ENCODE data around the gene SLC37A2. TPM values are rescaled to one million over a fixed set of nuclear protein-coding genes. Genes with fewer than 3 reads are reported as not detected.

The SLC37A2 gene
- total RNA-seq, 2 donors from 2014 or later, result 1.0 to 1.3 TPM

GRCh38 chr11:125100136-125100535 lies 37.0 kb downstream of the SLC37A2 start:
- no peak for DNase-seq
- Mint-ChIP-seq H3K4me3 (no peak overlapping the region), H3K4me1 (no peaks in the 10 kb centered on the region), H3K27me3 (ENCODE audit: insufficient read depth) (no peaks in the 10 kb centered on the region), H3K36me3 (ENCODE audit: low read depth) (peaks cover 48% of the 10 kb centered on the region), H3K27ac (no peak overlapping the region), H3K9me3 (peaks cover 8% of the 10 kb centered on the region)
- 82 to 100% methylated on average over 1 of the region's 2 CpGs for WGBS, 2 experiments (ENCODE audit: insufficient coverage in 1 of 2, insufficient read length in 1 of 2)
- Histone ChIP-seq H3K4me3 (ENCODE audit: low read length) (no peak overlapping the region), H3K36me3 (ENCODE audit: control insufficient read depth, insufficient read depth, low read length) (peaks cover 27% of the 10 kb centered on the region), H3K27ac (ENCODE audit: low read depth, low read length) (no peak overlapping the region), H3K27me3 (ENCODE audit: control insufficient read depth, insufficient read depth, low read length, poor library complexity, severe bottlenecking) (no peaks in the 10 kb centered on the region), H3K9me3 (ENCODE audit: control insufficient read depth, low read length) (no peaks in the 10 kb centered on the region), H3K4me1 (ENCODE audit: control insufficient read depth, insufficient read depth, low read length) (no peaks in the 10 kb centered on the region), H3K9ac (ENCODE audit: extremely low read depth, low read length, poor library complexity, severe bottlenecking) (no peak overlapping the region)
- no peak for TF ChIP-seq CTCF (conservative IDR thresholded peaks at IDR 0.05)

- Mint-ChIP-seq H3K27me3 (ENCODE audit: insufficient read depth) (no peaks in the 10 kb centered on the region), H3K4me3 (no peak overlapping the region), H3K27ac (no peak overlapping the region), H3K4me1 (no peaks in the 10 kb centered on the region), H3K9me3 (peaks cover 14% of the 10 kb centered on the region), H3K36me3 (ENCODE audit: low read depth) (peaks cover 46% of the 10 kb centered on the region)
- Histone ChIP-seq H3K4me3 (ENCODE audit: low read length) (no peak overlapping the region), H3K27ac (ENCODE audit: low read depth, low read length) (no peak overlapping the region), H3K27me3 (ENCODE audit: control insufficient read depth, insufficient read depth, low read length, poor library complexity, severe bottlenecking) (no peaks in the 10 kb centered on the region), H3K9me3 (ENCODE audit: control insufficient read depth, low read length) (peaks cover 4% of the 10 kb centered on the region), H3K4me1 (ENCODE audit: control insufficient read depth, insufficient read depth, low read length) (no peaks in the 10 kb centered on the region), H3K9ac (ENCODE audit: extremely low read depth, low read length, poor library complexity, severe bottlenecking) (no peak overlapping the region), H3K36me3 (ENCODE audit: control insufficient read depth, insufficient read depth, low read length) (peaks cover 26% of the 10 kb centered on the region)
- no peak for TF ChIP-seq CTCF (conservative IDR thresholded peaks at IDR 0.05)
- WGBS, 2 experiments (ENCODE audit: insufficient coverage in 1 of 2, insufficient read length in 1 of 2), result 88 to 100% methylated on average over 3 of the region's 3 CpGs
- no peak for DNase-seq
These were observed 38.5 kb downstream of the SLC37A2 start for GRCh38 chr11:125101596-125101995.

- Histone ChIP-seq H3K4me3 (ENCODE audit: low read length) (no peak overlapping the region), H3K9ac (ENCODE audit: extremely low read depth, low read length, poor library complexity, severe bottlenecking) (no peak overlapping the region), H3K27me3 (ENCODE audit: control insufficient read depth, insufficient read depth, low read length, poor library complexity, severe bottlenecking) (no peaks in the 10 kb centered on the region), H3K36me3 (ENCODE audit: control insufficient read depth, insufficient read depth, low read length) (peaks cover 26% of the 10 kb centered on the region), H3K27ac (ENCODE audit: low read depth, low read length) (no peak overlapping the region), H3K4me1 (ENCODE audit: control insufficient read depth, insufficient read depth, low read length) (no peaks in the 10 kb centered on the region), H3K9me3 (ENCODE audit: control insufficient read depth, low read length) (peaks cover 8% of the 10 kb centered on the region)
- Mint-ChIP-seq H3K36me3 (ENCODE audit: low read depth) (peaks cover 47% of the 10 kb centered on the region), H3K4me1 (no peaks in the 10 kb centered on the region), H3K27me3 (ENCODE audit: insufficient read depth) (no peaks in the 10 kb centered on the region), H3K9me3 (peaks cover 18% of the 10 kb centered on the region), H3K27ac (no peak overlapping the region), H3K4me3 (no peak overlapping the region)
- DNase-seq, result no peak
- TF ChIP-seq CTCF (conservative IDR thresholded peaks at IDR 0.05), result no peak
- 93 to 95% methylated on average over 6 to 19 of the region's 19 CpGs for WGBS, 2 experiments (ENCODE audit: insufficient coverage in 1 of 2, insufficient read length in 1 of 2)
These were observed 38.9 kb downstream of the SLC37A2 start for GRCh38 chr11:125102025-125102424.
